Measurements from ENCODE around the gene RCSD1.

RCSD1 gene

DNA sequence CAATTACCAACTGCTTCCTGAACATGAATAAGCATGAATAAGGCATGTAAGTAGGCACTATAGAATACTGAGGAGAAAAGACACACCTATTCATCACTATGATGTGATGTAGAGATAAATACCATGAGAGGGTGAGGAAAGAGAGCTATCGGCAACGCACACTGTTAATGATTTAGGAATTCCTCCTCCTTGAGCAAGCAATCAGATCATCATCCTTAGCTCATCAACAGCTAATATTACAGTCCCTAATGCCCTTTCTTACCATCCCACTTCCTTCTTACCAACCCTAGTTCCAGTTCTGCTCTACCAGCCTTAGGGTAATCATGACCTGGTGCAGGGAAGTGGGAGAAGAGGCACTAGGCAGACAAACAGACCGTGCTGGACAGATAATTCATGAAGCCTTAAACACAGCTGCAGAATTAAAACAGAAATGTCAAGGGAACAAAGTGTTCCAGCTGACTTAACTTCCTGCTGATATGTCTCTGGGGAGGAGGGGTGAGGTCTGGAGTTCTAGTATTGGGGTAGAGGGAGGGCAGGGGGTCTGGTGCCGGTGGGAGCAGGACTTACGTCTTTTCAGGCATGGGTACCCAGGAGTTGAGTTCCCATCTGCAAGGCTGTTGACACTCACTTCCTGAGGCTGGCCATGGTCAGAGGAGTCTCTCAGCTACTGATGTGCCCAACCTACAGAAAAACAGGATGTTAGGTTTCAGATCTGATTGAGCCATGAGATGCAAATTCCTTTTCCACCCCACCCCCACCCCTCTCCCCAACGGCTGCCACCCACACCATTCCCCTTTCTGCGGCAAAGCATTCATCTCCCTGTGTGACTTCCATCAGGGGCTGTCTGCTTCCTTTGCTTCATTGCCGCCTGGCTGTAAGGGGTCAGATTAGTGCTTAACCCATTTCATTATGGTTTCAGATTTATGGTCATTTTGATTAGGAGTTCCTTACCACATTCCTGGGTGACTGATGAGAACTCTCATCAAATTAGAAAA, 12.6 kb upstream of the RCSD1 start:
- no peak overlapping the region for H3K4me3 ChIP-seq (ENCODE audit: low read depth, low read length)
- TF ChIP-seq, protein P1, sequence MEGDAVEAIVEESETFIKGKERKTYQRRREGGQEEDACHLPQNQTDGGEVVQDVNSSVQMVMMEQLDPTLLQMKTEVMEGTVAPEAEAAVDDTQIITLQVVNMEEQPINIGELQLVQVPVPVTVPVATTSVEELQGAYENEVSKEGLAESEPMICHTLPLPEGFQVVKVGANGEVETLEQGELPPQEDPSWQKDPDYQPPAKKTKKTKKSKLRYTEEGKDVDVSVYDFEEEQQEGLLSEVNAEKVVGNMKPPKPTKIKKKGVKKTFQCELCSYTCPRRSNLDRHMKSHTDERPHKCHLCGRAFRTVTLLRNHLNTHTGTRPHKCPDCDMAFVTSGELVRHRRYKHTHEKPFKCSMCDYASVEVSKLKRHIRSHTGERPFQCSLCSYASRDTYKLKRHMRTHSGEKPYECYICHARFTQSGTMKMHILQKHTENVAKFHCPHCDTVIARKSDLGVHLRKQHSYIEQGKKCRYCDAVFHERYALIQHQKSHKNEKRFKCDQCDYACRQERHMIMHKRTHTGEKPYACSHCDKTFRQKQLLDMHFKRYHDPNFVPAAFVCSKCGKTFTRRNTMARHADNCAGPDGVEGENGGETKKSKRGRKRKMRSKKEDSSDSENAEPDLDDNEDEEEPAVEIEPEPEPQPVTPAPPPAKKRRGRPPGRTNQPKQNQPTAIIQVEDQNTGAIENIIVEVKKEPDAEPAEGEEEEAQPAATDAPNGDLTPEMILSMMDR (IDR thresholded peaks at IDR 0.05; ENCODE audit: control insufficient read depth, extremely low read depth, insufficient read depth): no peak
- no peak for DNase-seq (ENCODE audit: low read depth)

DNA sequence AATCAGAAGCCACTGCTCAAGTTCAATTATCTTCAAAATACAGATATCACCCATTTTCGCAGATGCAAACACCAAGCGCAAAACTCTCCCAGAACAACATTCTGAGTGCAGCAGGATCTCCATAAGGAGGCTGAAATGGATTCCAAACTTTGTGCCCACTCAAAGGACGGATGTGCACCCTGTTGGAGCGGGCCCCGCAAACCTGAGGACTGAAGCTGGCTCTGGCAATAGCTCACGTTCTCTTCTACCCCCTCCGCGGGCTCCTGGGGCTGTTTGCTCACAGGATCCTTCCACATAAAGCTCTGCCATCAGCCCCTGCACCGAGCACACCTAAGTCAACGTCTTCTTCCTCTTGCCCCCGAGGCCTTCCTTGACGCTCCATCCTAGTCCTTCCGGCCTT, 11.7 kb upstream of the RCSD1 start:
- no peak for DNase-seq (ENCODE audit: low read depth)
- H3K4me3 ChIP-seq (ENCODE audit: low read depth, low read length): no peak overlapping the region
- TF ChIP-seq, protein P1 (IDR thresholded peaks at IDR 0.05; ENCODE audit: control insufficient read depth, extremely low read depth, insufficient read depth): no peak

GRCh38 chr1:167618789-167619188, 11.2 kb upstream of the RCSD1 start:
- H3K4me3 ChIP-seq (ENCODE audit: low read depth, low read length): no peak overlapping the region
- TF ChIP-seq, protein P1 (IDR thresholded peaks at IDR 0.05; ENCODE audit: control insufficient read depth, extremely low read depth, insufficient read depth): no peak
- DNase-seq (ENCODE audit: low read depth): no peak

- TF ChIP-seq, protein P1 (IDR thresholded peaks at IDR 0.05; ENCODE audit: control insufficient read depth, extremely low read depth, insufficient read depth): no peak
- no peak for DNase-seq (ENCODE audit: low read depth)
- H3K4me3 ChIP-seq (ENCODE audit: low read depth, low read length): no peak overlapping the region
Observed at GRCh38 chr1:167620002-167620401, 10.0 kb upstream of the RCSD1 start.

DNA sequence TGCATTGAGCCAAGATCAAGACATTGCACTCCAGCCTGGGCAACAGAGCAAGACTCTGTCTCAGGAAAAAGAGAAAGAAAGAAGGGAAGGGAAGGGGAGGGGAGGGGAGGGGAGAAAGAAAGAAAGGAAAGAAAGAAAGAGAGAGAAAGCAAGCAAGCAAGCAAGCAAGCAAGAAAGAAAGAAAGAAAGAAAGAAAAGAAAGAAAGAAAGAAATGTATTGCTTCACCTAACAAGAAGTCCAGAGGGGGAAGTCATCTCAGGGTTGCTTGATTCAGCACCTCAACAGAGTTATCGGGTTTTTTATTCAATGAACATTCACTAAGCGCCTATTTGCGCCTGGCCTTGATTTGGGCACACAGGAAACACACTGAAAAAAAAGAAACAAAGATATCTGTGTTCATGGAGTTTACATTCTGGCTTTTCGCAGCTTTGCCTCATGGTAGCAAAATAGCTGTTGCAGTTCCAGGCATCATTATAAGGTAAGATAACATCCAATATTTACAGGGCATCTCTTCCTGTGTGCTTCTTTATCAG, 8.2 kb upstream of the RCSD1 start:
- no peak overlapping the region for H3K4me3 ChIP-seq (ENCODE audit: low read depth, low read length)
- DNase-seq (ENCODE audit: low read depth): no peak
- TF ChIP-seq, protein P1 (IDR thresholded peaks at IDR 0.05; ENCODE audit: control insufficient read depth, extremely low read depth, insufficient read depth): no peak

DNA sequence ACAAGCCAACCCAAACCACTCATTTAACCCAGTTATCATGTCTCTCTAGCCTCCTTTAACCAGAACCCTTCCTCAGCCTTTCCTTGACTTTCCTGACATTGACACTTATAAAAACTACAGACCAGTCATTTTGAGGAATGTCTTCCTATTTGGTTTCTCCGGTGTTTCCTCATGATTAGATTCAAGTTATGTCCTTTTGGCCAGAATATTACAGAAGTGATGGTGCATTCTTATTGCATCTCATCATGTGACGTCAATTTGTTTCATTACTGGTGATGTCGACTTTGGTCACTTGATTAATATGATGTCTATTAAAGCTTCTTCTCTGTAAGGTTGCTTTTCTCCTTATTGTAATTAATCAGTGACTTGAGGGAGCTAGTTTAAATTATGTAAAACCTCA, 6.1 kb upstream of the RCSD1 start:
- H3K4me3 ChIP-seq (ENCODE audit: low read depth, low read length): no peak overlapping the region
- TF ChIP-seq, protein P1 (IDR thresholded peaks at IDR 0.05; ENCODE audit: control insufficient read depth, extremely low read depth, insufficient read depth): no peak
- no peak for DNase-seq (ENCODE audit: low read depth)

Data from LNCaP clone FGC (cell line).